Measurements from ENCODE around the gene MLLT10. TPM values are rescaled to one million over a fixed set of nuclear protein-coding genes. Genes with fewer than 3 reads are reported as not detected.

The MLLT10 gene
- total RNA-seq, 1 experiment from 2014 or later = 48.4 TPM

- no peaks in the 10 kb centered on the region for H3K9me3 ChIP-seq (ENCODE audit: insufficient read depth, low read depth)
- no peak overlapping the region for H3K4me3 ChIP-seq
- intact Hi-C loops (cut with micrococcal nuclease; ENCODE audit: unreplicated experiment) = no loop called here
- no peaks in the 10 kb centered on the region for H3K27me3 ChIP-seq (ENCODE audit: insufficient read depth, low read depth)
- ChIA-PET POLR2A (ENCODE audit: unreplicated experiment) (no interaction called here), CTCF (no interaction called here)
- no TSS peak for BruUV-seq (replicated peaks)
- no peak overlapping the region for H3K4me2 ChIP-seq
- no peaks in the 10 kb centered on the region for H3K36me3 ChIP-seq (ENCODE audit: low read depth)
- H3F3A ChIP-seq (ENCODE audit: insufficient read depth, low read depth) = peaks cover 13% of the 10 kb centered on the region; the same call in 1 of the 2 replicates
- no peak for DNase-seq
- H3K9me2 ChIP-seq (ENCODE audit: insufficient read depth) = no peaks in the 10 kb centered on the region
- peaks cover 19% of the 10 kb centered on the region for H3K4me1 ChIP-seq (replicated peaks; ENCODE audit: insufficient read depth)
- no peak overlapping the region for H3K27ac ChIP-seq
- no peaks in the 10 kb centered on the region for H3K79me2 ChIP-seq (ENCODE audit: low read depth)
- peaks cover 7% of the 10 kb centered on the region; the same call in 1 of the 2 replicates for H4K20me1 ChIP-seq (ENCODE audit: insufficient read depth)
- TF ChIP-seq CTCF (conservative IDR thresholded peaks at IDR 0.05) (no peak), EZH2 (IDR thresholded peaks at IDR 0.05; ENCODE audit: low read depth) (no peak)
- no peak overlapping the region for H2AFZ ChIP-seq
Observed at GRCh38 chr10:21719502-21719901, 185.5 kb downstream of the MLLT10 start.

- Histone ChIP-seq H3K79me2 (ENCODE audit: low read depth) (no peaks in the 10 kb centered on the region), H2AFZ (no peak overlapping the region)
- CTCF ChIA-PET = no interaction called here
Observed at GRCh38 chr10:21720090-21720489, 186.1 kb downstream of the MLLT10 start.

GRCh38 chr10:21721000-21721665 is 187.1 kb downstream of the MLLT10 start:
- H3F3A ChIP-seq (ENCODE audit: insufficient read depth, low read depth) = peaks cover 17% of the 10 kb centered on the region; the same call in 1 of the 2 replicates
- no peaks in the 10 kb centered on the region for H3K9me2 ChIP-seq (ENCODE audit: insufficient read depth)
- H3K27ac ChIP-seq = no peak overlapping the region
- BruUV-seq (replicated peaks) = no TSS peak
- no peaks in the 10 kb centered on the region for H3K27me3 ChIP-seq (ENCODE audit: insufficient read depth, low read depth)
- H4K20me1 ChIP-seq (ENCODE audit: insufficient read depth) = peaks cover 12% of the 10 kb centered on the region
- no peak for DNase-seq
- H3K9me3 ChIP-seq (ENCODE audit: insufficient read depth, low read depth) = no peaks in the 10 kb centered on the region
- no peaks in the 10 kb centered on the region for H3K79me2 ChIP-seq (ENCODE audit: low read depth)
- H2AFZ ChIP-seq = no peak overlapping the region
- intact Hi-C loops (cut with micrococcal nuclease; ENCODE audit: unreplicated experiment) = no loop called here
- no peak for TF ChIP-seq CTCF (conservative IDR thresholded peaks at IDR 0.05)
- no peaks in the 10 kb centered on the region for H3K36me3 ChIP-seq (ENCODE audit: low read depth)
- CTCF ChIA-PET = no interaction called here
- no peak overlapping the region for H3K4me2 ChIP-seq
- POLR2A ChIA-PET (ENCODE audit: unreplicated experiment) = no interaction called here
- peaks cover 14% of the 10 kb centered on the region for H3K4me1 ChIP-seq (replicated peaks; ENCODE audit: insufficient read depth)
- H3K4me3 ChIP-seq = no peak overlapping the region

More at GRCh38 chr10:21720090-21720489, 186.1 kb downstream of the MLLT10 start:
- intact Hi-C loops (cut with micrococcal nuclease; ENCODE audit: unreplicated experiment) = no loop called here
- no peaks in the 10 kb centered on the region for H3K36me3 ChIP-seq (ENCODE audit: low read depth)
- H3K4me3 ChIP-seq = no peak overlapping the region
- POLR2A ChIA-PET (ENCODE audit: unreplicated experiment) = interaction anchor here (0.6 kb wide), 1 partner anchor 810 kb away, joined by 14 read pairs; no protein-coding TSS in a partner anchor
- peaks cover 21% of the 10 kb centered on the region for H3K4me1 ChIP-seq (replicated peaks; ENCODE audit: insufficient read depth)
- no peaks in the 10 kb centered on the region for H3K9me2 ChIP-seq (ENCODE audit: insufficient read depth)
- H3F3A ChIP-seq (ENCODE audit: insufficient read depth, low read depth) = peaks cover 15% of the 10 kb centered on the region; the same call in 1 of the 2 replicates
- DNase-seq = no peak
- peaks cover 10% of the 10 kb centered on the region for H4K20me1 ChIP-seq (ENCODE audit: insufficient read depth)
- no TSS peak for BruUV-seq (replicated peaks)
- no peaks in the 10 kb centered on the region for H3K27me3 ChIP-seq (ENCODE audit: insufficient read depth, low read depth)
- H3K9me3 ChIP-seq (ENCODE audit: insufficient read depth, low read depth) = no peaks in the 10 kb centered on the region
- no peak for TF ChIP-seq EZH2 (IDR thresholded peaks at IDR 0.05; ENCODE audit: low read depth)
- H3K27ac ChIP-seq = no peak overlapping the region
- no peak overlapping the region for H3K4me2 ChIP-seq

GRCh38 chr10:21722209-21722608 is 188.2 kb downstream of the MLLT10 start:
- intact Hi-C loops (cut with micrococcal nuclease; ENCODE audit: unreplicated experiment) = no loop called here
- Histone ChIP-seq H3K79me2 (ENCODE audit: low read depth) (no peaks in the 10 kb centered on the region), H3K9me2 (ENCODE audit: insufficient read depth) (no peaks in the 10 kb centered on the region), H3K4me3 (no peak overlapping the region), H3K4me1 (replicated peaks; ENCODE audit: insufficient read depth) (peaks cover 14% of the 10 kb centered on the region), H3F3A (ENCODE audit: insufficient read depth, low read depth) (peaks cover 19% of the 10 kb centered on the region; the same call in 1 of the 2 replicates), H3K27ac (no peak overlapping the region), H3K9me3 (ENCODE audit: insufficient read depth, low read depth) (no peaks in the 10 kb centered on the region), H4K20me1 (ENCODE audit: insufficient read depth) (peaks cover 12% of the 10 kb centered on the region), H3K36me3 (ENCODE audit: low read depth) (no peaks in the 10 kb centered on the region), H3K27me3 (ENCODE audit: insufficient read depth, low read depth) (no peaks in the 10 kb centered on the region), H2AFZ (no peak overlapping the region), H3K4me2 (no peak overlapping the region)
- POLR2A ChIA-PET (ENCODE audit: unreplicated experiment) = no interaction called here
- CTCF ChIA-PET = no interaction called here
- DNase-seq = no peak
- no TSS peak for BruUV-seq (replicated peaks)
- TF ChIP-seq EZH2 (IDR thresholded peaks at IDR 0.05; ENCODE audit: low read depth) = no peak
- no peak for TF ChIP-seq CTCF (conservative IDR thresholded peaks at IDR 0.05)

All from PC-9 (cell line).